ENCODE data around the gene PHF21B.
"Not testable (repeated sequence)": the region's sequence is repeated elsewhere in the genome, so short reads cannot be mapped to it uniquely, and the experiment has no call there.

PHF21B gene

GRCh38 chr22:44865193-44866057, 144.4 kb downstream of the PHF21B start:
- no peaks in the 10 kb centered on the region for H3K9me3 ChIP-seq (ENCODE audit: control insufficient read depth, insufficient read depth, low read depth, low read length)
- peaks cover 15% of the 10 kb centered on the region for H3K36me3 ChIP-seq (ENCODE audit: control insufficient read depth, insufficient read depth, low read length)
- no peak overlapping the region for H3K4me3 ChIP-seq (ENCODE audit: low read depth, low read length)
- peaks cover 23% of the 10 kb centered on the region for H3K4me1 ChIP-seq (ENCODE audit: control insufficient read depth, insufficient read depth, low read length)
- H3K9ac ChIP-seq (ENCODE audit: low read length), result no peak overlapping the region
- no peaks in the 10 kb centered on the region for H3K27me3 ChIP-seq (ENCODE audit: control insufficient read depth, insufficient read depth, low read length)
- H3K27ac ChIP-seq (ENCODE audit: low read depth, low read length), result no peak overlapping the region

DNA sequence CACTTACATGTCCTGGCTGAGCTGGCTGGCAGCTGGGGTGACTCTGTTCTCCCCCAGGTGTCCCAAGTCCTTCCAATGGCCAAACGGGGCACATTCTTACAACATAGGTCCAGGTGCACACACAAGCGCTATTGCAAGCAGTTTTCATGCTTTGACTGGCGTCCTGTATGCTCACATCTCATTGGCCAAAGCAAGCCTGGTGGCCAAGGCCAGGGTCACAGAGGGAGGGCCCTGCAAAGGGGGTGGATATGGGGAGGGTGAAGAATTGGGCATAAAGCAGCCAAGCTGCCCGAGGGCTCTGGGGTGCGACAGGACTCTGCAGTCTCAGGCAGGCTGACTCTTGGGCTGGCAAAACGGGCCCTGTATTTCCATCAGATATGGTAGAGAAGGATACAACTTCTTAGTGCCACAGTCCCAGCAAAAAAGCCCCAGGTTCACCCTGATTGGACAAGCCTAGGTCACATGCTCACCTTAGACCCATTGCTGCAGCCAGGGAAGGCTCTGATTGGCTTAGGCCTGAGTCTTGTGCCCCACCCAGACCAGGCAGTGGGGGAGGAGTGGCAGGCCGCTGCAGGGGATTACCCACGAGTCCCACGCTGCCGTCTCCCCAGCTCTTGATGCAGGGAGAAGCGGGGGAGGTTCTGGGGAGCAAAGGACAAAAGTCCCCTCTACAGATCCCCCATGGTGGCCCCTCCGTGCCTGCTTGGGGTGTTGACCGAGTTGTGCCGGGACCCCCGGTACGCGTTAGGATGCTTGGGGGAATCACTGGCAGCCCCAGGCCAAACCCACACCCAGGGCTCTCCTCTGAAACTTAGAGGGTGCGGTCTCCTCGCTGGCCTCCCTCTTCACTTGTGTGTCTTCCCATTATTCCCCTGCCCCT, 146.6 kb downstream of the PHF21B start:
- Histone ChIP-seq H3K36me3 (ENCODE audit: control insufficient read depth, insufficient read depth, low read length) (peaks cover 25% of the 10 kb centered on the region), H3K4me3 (ENCODE audit: low read depth, low read length) (no peak overlapping the region), H3K27me3 (ENCODE audit: control insufficient read depth, insufficient read depth, low read length) (no peaks in the 10 kb centered on the region), H3K9ac (ENCODE audit: low read length) (no peak overlapping the region), H3K27ac (ENCODE audit: low read depth, low read length) (no peak overlapping the region), H3K4me1 (ENCODE audit: control insufficient read depth, insufficient read depth, low read length) (peaks cover 8% of the 10 kb centered on the region), H3K9me3 (ENCODE audit: control insufficient read depth, insufficient read depth, low read depth, low read length) (no peaks in the 10 kb centered on the region)

- Histone ChIP-seq H3K27ac (ENCODE audit: low read depth, low read length) (no peak overlapping the region), H3K9me3 (ENCODE audit: control insufficient read depth, insufficient read depth, low read depth, low read length) (no peaks in the 10 kb centered on the region), H3K27me3 (ENCODE audit: control insufficient read depth, insufficient read depth, low read length) (no peaks in the 10 kb centered on the region), H3K4me3 (ENCODE audit: low read depth, low read length) (no peak overlapping the region), H3K9ac (ENCODE audit: low read length) (no peak overlapping the region), H3K4me1 (ENCODE audit: control insufficient read depth, insufficient read depth, low read length) (peaks cover 8% of the 10 kb centered on the region), H3K36me3 (ENCODE audit: control insufficient read depth, insufficient read depth, low read length) (peaks cover 35% of the 10 kb centered on the region)
Observed at GRCh38 chr22:44862281-44862680, 147.5 kb downstream of the PHF21B start.

GRCh38 chr22:44861245-44861644, 148.6 kb downstream of the PHF21B start:
- Histone ChIP-seq H3K27ac (ENCODE audit: low read depth, low read length) (no peak overlapping the region), H3K9ac (ENCODE audit: low read length) (no peak overlapping the region), H3K9me3 (ENCODE audit: control insufficient read depth, insufficient read depth, low read depth, low read length) (no peaks in the 10 kb centered on the region), H3K4me1 (ENCODE audit: control insufficient read depth, insufficient read depth, low read length) (peaks cover 8% of the 10 kb centered on the region), H3K36me3 (ENCODE audit: control insufficient read depth, insufficient read depth, low read length) (peaks cover 39% of the 10 kb centered on the region), H3K27me3 (ENCODE audit: control insufficient read depth, insufficient read depth, low read length) (no peaks in the 10 kb centered on the region), H3K4me3 (ENCODE audit: low read depth, low read length) (no peak overlapping the region)

DNA sequence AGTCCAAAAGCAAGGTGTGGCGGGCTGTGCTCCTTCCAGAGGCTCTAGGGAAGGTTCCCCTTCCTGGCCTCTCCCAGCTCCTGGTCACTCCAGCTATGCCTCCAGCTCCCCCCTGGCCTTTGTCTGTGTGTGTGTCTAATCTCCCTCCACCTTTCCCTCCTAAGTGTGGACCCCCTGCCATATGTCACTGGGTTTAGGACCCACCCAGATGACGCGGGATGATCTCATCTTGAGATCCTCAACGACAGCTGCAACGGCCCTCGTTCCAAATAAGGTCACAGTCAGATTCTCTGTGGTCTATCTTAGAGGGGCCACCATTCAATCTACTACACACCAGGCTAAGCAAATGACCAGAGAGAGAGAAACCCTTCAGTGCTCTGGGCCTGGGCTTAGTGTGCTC, 149.5 kb downstream of the PHF21B start:
- H3K27me3 ChIP-seq (ENCODE audit: control insufficient read depth, insufficient read depth, low read length), result no peaks in the 10 kb centered on the region
- H3K4me1 ChIP-seq (ENCODE audit: control insufficient read depth, insufficient read depth, low read length), result peaks cover 8% of the 10 kb centered on the region
- no peaks in the 10 kb centered on the region for H3K9me3 ChIP-seq (ENCODE audit: control insufficient read depth, insufficient read depth, low read depth, low read length)
- H3K4me3 ChIP-seq (ENCODE audit: low read depth, low read length), result no peak overlapping the region
- peaks cover 44% of the 10 kb centered on the region for H3K36me3 ChIP-seq (ENCODE audit: control insufficient read depth, insufficient read depth, low read length)
- no peak overlapping the region for H3K27ac ChIP-seq (ENCODE audit: low read depth, low read length)
- H3K9ac ChIP-seq (ENCODE audit: low read length), result no peak overlapping the region

GRCh38 chr22:44859641-44860040, 150.2 kb downstream of the PHF21B start:
- H3K9me3 ChIP-seq (ENCODE audit: control insufficient read depth, insufficient read depth, low read depth, low read length), result no peaks in the 10 kb centered on the region
- H3K27ac ChIP-seq (ENCODE audit: low read depth, low read length), result no peak overlapping the region
- peaks cover 8% of the 10 kb centered on the region for H3K4me1 ChIP-seq (ENCODE audit: control insufficient read depth, insufficient read depth, low read length)
- peaks cover 41% of the 10 kb centered on the region for H3K36me3 ChIP-seq (ENCODE audit: control insufficient read depth, insufficient read depth, low read length)
- H3K9ac ChIP-seq (ENCODE audit: low read length), result no peak overlapping the region
- H3K4me3 ChIP-seq (ENCODE audit: low read depth, low read length), result no peak overlapping the region
- no peaks in the 10 kb centered on the region for H3K27me3 ChIP-seq (ENCODE audit: control insufficient read depth, insufficient read depth, low read length)

DNA sequence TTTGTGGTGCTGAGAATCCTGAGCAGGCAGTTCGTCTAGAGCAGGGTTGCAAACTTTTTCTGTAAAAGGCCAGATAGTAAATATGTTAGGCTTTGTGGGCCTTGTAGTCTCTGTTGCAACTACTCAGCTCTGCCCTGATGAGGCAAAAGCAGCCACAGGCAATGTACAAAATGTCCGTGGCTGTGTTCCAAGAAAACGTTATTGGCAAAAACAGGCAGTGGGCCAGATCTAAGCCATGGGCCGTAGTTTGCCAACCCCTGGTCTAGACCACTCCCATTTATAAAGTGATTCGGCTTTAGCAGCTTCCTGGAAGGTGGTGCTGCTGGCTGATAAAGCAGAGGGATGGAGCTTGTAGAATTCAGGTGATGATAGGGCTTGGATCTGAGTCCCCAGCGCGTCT, 151.0 kb downstream of the PHF21B start:
- not testable (repeated sequence) for H3K4me1 ChIP-seq (ENCODE audit: control insufficient read depth, insufficient read depth, low read length); H3K4me3 ChIP-seq (ENCODE audit: low read depth, low read length); H3K9ac ChIP-seq (ENCODE audit: low read length); H3K27ac ChIP-seq (ENCODE audit: low read depth, low read length); H3K27me3 ChIP-seq (ENCODE audit: control insufficient read depth, insufficient read depth, low read length); H3K9me3 ChIP-seq (ENCODE audit: control insufficient read depth, insufficient read depth, low read depth, low read length)
- peaks cover 41% of the 10 kb centered on the region for H3K36me3 ChIP-seq (ENCODE audit: control insufficient read depth, insufficient read depth, low read length)

- H3K27me3 ChIP-seq (ENCODE audit: control insufficient read depth, insufficient read depth, low read length), result no peaks in the 10 kb centered on the region
- peaks cover 29% of the 10 kb centered on the region for H3K36me3 ChIP-seq (ENCODE audit: control insufficient read depth, insufficient read depth, low read length)
- no peak overlapping the region for H3K9ac ChIP-seq (ENCODE audit: low read length)
- no peaks in the 10 kb centered on the region for H3K9me3 ChIP-seq (ENCODE audit: control insufficient read depth, insufficient read depth, low read depth, low read length)
- peaks cover 3% of the 10 kb centered on the region; the same call in 1 of the 2 replicates for H3K4me1 ChIP-seq (ENCODE audit: control insufficient read depth, insufficient read depth, low read length)
- H3K27ac ChIP-seq (ENCODE audit: low read depth, low read length), result no peak overlapping the region
- no peak overlapping the region for H3K4me3 ChIP-seq (ENCODE audit: low read depth, low read length)
Observed at GRCh38 chr22:44855855-44856254, 153.9 kb downstream of the PHF21B start.

DNA sequence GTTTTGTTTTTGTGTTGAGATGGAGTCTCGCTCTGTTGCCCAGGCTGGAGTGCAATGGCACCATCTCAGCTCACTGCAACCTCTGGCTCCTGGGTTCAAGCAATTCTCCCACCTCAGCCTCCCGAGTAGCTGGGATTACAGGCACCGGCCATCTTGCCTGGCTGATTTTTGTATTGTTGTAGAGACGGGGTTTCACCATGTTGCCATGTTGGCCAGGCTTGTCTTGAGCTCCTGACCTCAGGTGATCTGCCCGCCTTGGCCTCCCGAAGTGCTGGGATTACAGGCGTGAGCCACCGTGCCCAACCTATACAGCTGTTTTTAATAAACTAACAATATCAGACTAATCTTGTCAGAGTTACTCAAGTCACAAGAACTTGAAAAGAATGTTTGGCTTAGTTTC, 155.2 kb downstream of the PHF21B start:
- H3K9me3 ChIP-seq (ENCODE audit: control insufficient read depth, insufficient read depth, low read depth, low read length); H3K9ac ChIP-seq (ENCODE audit: low read length); H3K4me3 ChIP-seq (ENCODE audit: low read depth, low read length); H3K4me1 ChIP-seq (ENCODE audit: control insufficient read depth, insufficient read depth, low read length); H3K27ac ChIP-seq (ENCODE audit: low read depth, low read length); H3K27me3 ChIP-seq (ENCODE audit: control insufficient read depth, insufficient read depth, low read length): not testable (repeated sequence)
- H3K36me3 ChIP-seq (ENCODE audit: control insufficient read depth, insufficient read depth, low read length), result peaks cover 27% of the 10 kb centered on the region

DNA sequence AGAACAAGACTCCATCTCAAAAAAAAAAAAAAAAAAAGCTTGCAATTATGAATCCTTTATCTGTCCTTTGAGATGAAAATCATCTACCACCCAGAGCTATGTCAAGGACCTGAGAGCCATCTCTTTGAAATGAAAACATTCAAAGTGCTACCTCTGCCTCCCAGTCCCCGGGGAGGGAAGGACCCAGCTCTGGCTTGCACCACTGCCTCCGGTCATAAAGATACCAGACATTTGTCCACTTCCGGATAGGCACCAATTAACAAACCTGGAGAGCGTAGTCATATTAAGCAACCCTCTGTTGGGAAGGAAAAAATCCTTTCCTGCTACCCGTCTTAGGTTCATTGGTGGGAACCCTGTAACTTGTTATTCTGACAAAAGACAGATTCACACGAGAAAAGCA, 158.9 kb downstream of the PHF21B start:
- Histone ChIP-seq H3K27me3 (ENCODE audit: control insufficient read depth, insufficient read depth, low read length) (no peaks in the 10 kb centered on the region), H3K4me1 (ENCODE audit: control insufficient read depth, insufficient read depth, low read length) (no peaks in the 10 kb centered on the region), H3K27ac (ENCODE audit: low read depth, low read length) (no peak overlapping the region), H3K9me3 (ENCODE audit: control insufficient read depth, insufficient read depth, low read depth, low read length) (no peaks in the 10 kb centered on the region), H3K36me3 (ENCODE audit: control insufficient read depth, insufficient read depth, low read length) (peaks cover 20% of the 10 kb centered on the region), H3K9ac (ENCODE audit: low read length) (no peak overlapping the region), H3K4me3 (ENCODE audit: low read depth, low read length) (no peak overlapping the region)

- Histone ChIP-seq H3K27ac (ENCODE audit: low read depth, low read length) (no peak overlapping the region), H3K9me3 (ENCODE audit: control insufficient read depth, insufficient read depth, low read depth, low read length) (no peaks in the 10 kb centered on the region), H3K27me3 (ENCODE audit: control insufficient read depth, insufficient read depth, low read length) (no peaks in the 10 kb centered on the region), H3K36me3 (ENCODE audit: control insufficient read depth, insufficient read depth, low read length) (peaks cover 22% of the 10 kb centered on the region; the same call in 1 of the 2 replicates), H3K4me1 (ENCODE audit: control insufficient read depth, insufficient read depth, low read length) (no peaks in the 10 kb centered on the region), H3K4me3 (ENCODE audit: low read depth, low read length) (no peak overlapping the region), H3K9ac (ENCODE audit: low read length) (no peak overlapping the region)
Observed at GRCh38 chr22:44848791-44849420, 160.9 kb downstream of the PHF21B start.

All from HUES6 (cell line).